ENCODE measurements around the gene MYOZ3. TPM values are rescaled to one million over a fixed set of nuclear protein-coding genes. Genes with fewer than 3 reads are reported as not detected.
A peak's percentile ranks its signal among the peaks of the same experiment; 100 is the strongest.

The MYOZ3 gene
- total RNA-seq, 6 experiments from 2014 or later: 0.05 to 0.14 TPM; not detected in 4

DNA sequence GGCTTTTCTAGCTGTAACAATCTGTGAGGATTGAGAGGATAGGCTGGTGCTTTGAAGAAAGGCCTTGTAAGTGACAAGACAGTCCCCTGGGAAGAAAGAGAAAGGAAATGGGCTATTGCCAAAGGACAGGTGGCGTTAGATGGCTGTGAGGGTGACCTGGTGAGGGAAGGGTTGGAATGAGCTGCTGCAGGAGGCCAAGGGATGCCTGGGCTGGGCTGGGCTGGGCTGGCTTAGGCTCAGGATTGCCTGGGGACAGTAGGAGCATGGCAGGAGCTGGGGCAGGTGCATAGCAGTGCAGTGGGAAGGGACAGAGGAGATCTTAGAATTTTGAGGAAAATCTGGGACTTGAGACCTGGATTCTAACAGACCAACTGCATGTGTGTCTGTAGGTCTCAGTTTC lies 9.7 kb upstream of the MYOZ3 start:
- DNase-seq: no peak
- Mint-ChIP-seq H3K4me1 (ENCODE audit: low read depth) (peaks cover 31% of the 10 kb centered on the region), H3K27me3 (ENCODE audit: insufficient read depth) (no peaks in the 10 kb centered on the region), H3K27ac (no peak overlapping the region), H3K9me3 (no peaks in the 10 kb centered on the region), H3K36me3 (ENCODE audit: low read depth) (peaks cover 13% of the 10 kb centered on the region), H3K4me3 (no peak overlapping the region)
- TF ChIP-seq, protein P1, sequence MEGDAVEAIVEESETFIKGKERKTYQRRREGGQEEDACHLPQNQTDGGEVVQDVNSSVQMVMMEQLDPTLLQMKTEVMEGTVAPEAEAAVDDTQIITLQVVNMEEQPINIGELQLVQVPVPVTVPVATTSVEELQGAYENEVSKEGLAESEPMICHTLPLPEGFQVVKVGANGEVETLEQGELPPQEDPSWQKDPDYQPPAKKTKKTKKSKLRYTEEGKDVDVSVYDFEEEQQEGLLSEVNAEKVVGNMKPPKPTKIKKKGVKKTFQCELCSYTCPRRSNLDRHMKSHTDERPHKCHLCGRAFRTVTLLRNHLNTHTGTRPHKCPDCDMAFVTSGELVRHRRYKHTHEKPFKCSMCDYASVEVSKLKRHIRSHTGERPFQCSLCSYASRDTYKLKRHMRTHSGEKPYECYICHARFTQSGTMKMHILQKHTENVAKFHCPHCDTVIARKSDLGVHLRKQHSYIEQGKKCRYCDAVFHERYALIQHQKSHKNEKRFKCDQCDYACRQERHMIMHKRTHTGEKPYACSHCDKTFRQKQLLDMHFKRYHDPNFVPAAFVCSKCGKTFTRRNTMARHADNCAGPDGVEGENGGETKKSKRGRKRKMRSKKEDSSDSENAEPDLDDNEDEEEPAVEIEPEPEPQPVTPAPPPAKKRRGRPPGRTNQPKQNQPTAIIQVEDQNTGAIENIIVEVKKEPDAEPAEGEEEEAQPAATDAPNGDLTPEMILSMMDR (IDR thresholded peaks at IDR 0.05): no peak

DNA sequence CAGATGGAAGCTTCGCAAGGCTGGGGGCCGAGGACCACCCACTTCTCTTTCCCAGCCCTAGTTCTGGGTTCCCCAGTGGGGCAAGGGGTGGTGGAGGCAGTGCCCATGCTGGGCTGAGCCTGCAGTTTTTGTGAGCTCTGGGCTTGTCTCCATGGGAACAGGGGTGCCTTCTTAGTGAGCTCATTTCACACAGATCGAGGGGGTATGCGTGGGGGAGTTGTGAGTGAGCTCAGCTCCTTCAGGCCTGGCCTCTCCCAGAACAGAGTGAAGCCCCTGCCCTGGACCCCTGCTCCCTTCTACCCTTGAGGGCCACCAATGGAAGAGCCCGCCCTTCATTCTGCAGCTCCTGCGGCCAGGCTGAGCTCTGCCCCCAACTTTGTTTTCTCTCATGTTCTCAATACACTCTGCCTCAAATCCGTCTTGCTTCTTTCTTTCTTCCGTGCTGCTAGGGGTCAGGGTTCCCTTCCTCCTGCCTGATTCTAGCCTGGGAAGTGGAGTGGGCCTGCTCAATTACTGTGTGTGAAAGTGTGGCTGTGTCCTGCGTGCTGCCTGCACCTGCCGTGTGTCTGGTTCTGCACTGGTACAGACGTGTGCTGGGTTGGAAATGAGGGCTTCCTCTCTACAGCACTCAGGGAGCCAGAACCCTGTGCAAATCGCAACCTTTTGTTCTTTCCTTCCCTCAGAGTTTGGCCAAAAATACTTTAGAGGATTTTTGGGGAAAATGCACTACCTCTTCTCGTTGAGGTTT lies 9.0 kb upstream of the MYOZ3 start:
- Mint-ChIP-seq H3K4me3 (no peak overlapping the region), H3K4me1 (ENCODE audit: low read depth) (peaks cover 33% of the 10 kb centered on the region), H3K36me3 (ENCODE audit: low read depth) (peaks cover 13% of the 10 kb centered on the region), H3K27me3 (ENCODE audit: insufficient read depth) (no peaks in the 10 kb centered on the region), H3K9me3 (no peaks in the 10 kb centered on the region), H3K27ac (no peak overlapping the region)
- DNase-seq: no peak
- TF ChIP-seq, protein P1 (IDR thresholded peaks at IDR 0.05): no peak

DNA sequence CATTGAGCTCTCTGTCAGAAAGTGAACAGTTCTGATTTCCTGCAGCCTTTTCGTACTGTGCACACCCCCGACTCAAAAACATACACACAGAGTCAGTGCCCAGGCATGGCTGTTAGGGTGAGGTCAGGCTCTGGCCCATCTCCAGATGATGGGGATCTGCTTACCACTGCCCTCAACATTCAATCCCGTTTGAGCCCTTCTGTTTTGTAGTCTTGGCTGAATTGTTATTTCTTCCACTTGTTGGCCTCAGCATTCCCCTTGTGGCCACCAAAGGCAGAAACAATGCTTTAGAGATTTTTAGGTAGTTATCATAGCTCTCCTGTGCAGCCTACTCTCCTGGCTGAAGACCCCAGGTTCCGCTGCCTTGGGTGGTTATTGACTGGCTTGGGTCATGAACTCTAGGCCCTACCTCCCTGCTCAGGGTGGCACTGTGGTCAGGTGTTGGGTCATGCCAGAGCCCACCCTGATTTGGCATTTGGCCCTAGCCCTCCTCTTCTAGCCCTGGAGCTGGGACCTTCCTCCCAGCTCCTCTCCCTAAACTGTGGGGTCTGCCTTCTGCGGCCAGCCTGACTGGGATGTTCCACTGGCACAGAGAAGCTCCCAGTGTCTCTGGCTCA lies 7.8 kb upstream of the MYOZ3 start:
- H3K27me3 Mint-ChIP-seq (ENCODE audit: insufficient read depth): no peaks in the 10 kb centered on the region
- peaks cover 11% of the 10 kb centered on the region for H3K36me3 Mint-ChIP-seq (ENCODE audit: low read depth)
- peaks cover 41% of the 10 kb centered on the region for H3K4me1 Mint-ChIP-seq (ENCODE audit: low read depth)
- peak; percentile 49 for DNase-seq
- peak overlapping the region; percentile 50; the same call in 1 of the 2 replicates for H3K27ac Mint-ChIP-seq
- no peak overlapping the region for H3K4me3 Mint-ChIP-seq
- TF ChIP-seq, protein P1 (IDR thresholded peaks at IDR 0.05): peak; percentile 63
- H3K9me3 Mint-ChIP-seq: no peaks in the 10 kb centered on the region

DNA sequence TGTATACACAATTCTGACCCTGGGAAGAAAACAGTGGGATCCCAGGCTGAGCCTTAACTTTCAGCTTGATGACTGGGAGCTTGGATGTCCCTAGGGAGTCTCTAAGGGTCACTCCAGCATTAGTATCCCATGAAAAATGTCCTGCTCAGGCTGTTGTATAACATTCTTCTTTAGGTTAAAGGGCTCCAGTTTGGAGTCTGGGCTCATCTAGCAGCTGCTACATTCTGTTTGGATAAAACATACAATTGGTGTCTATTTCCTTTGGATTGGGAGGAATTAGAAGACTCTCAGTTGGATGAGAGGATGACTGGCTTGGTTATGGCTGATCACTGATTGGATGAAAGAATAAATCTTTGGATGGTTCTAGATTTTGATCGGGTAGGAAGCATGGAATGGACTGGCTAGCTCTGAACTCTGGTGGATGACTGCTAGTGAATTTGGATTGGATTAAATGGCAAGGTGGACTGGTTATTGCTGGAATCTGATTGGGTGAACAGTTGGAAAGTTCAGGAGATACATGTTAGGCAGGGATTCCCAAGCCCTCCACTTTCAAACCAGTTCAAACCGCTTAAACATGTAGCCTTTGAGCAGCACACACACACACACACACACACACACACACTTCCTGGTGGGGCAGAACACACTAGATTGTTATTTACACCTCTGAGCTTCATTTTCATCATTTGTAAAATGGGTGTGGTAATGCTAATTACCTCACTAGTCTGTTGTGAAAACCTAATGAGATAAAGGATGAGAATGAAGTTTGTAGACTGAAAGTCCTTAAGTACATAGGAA lies 7.1 kb upstream of the MYOZ3 start:
- TF ChIP-seq, protein P1 (IDR thresholded peaks at IDR 0.05): no peak
- H3K4me3 Mint-ChIP-seq: no peak overlapping the region
- no peak overlapping the region for H3K27ac Mint-ChIP-seq
- peaks cover 41% of the 10 kb centered on the region for H3K4me1 Mint-ChIP-seq (ENCODE audit: low read depth)
- 0 out of 2 replicates have a peak, but pooled peaks cover 2% of the 10 kb centered on the region for H3K27me3 Mint-ChIP-seq (ENCODE audit: insufficient read depth)
- H3K36me3 Mint-ChIP-seq (ENCODE audit: low read depth): peaks cover 5% of the 10 kb centered on the region; the same call in 1 of the 2 replicates
- DNase-seq: no peak
- no peaks in the 10 kb centered on the region for H3K9me3 Mint-ChIP-seq

DNA sequence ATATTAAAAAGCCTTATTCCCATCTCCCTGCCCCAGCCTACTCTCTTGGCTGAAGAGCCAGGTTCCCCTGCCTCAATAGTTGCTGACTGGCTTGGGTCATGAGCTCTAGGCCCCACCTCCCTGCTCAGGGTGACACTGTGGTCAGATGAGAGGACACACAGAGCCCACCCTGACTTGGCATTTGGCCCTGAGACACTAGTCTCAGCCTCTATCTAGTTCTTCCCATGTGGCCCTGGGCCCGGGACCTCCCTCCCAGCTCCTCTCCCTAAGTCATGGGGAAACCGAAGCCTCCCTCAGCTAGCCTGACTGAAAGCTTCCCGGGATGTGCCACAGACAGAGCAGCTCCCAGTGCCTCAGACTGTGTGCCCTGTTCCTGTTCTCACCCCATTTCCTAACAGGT lies 5.8 kb upstream of the MYOZ3 start:
- TF ChIP-seq, protein P1 (IDR thresholded peaks at IDR 0.05): no peak
- peaks cover 5% of the 10 kb centered on the region; the same call in 1 of the 2 replicates for H3K36me3 Mint-ChIP-seq (ENCODE audit: low read depth)
- peaks cover 4% of the 10 kb centered on the region for H3K27me3 Mint-ChIP-seq (ENCODE audit: insufficient read depth)
- no peak overlapping the region for H3K27ac Mint-ChIP-seq
- no peak for DNase-seq
- H3K9me3 Mint-ChIP-seq: no peaks in the 10 kb centered on the region
- H3K4me1 Mint-ChIP-seq (ENCODE audit: low read depth): peaks cover 41% of the 10 kb centered on the region
- no peak overlapping the region for H3K4me3 Mint-ChIP-seq
